Sigmoid colon (tissue), 4 donors: ENCODE data around the gene PLS3.

ENCODE experiments used
- EP300 ChIP-seq, 4 donors: sonication (generic); formaldehyde crosslinking; IDR thresholded peaks; one replicate each; pipeline ENCODE4 v1.6.1; 2017; ENCODE audit warnings: antibody characterized with exemption in 4 of 4
- POLR2A ChIP-seq, 2 donors: fragments of 450-650 bp; IDR thresholded peaks; one replicate each; pipeline ENCODE4 v1.6.1; 2016; ENCODE audit warnings: antibody characterized with exemption in 2 of 2, mild to moderate bottlenecking in 2 of 2, moderate library complexity in 2 of 2
- POLR2AphosphoS5 ChIP-seq, 4 donors: sonication (generic); formaldehyde crosslinking; IDR thresholded peaks; one replicate each; pipeline ENCODE4 v1.6.1; 2017; ENCODE audit warnings: antibody characterized with exemption in 4 of 4
- TF ChIP-seq, protein P1 (sequence below), 4 experiments: fragments of 450-650 bp in 3 of 4; fragments of 200-600 bp in 1 of 4; IDR thresholded peaks; one replicate each; pipeline ENCODE4 v1.5.1; 2016 to 2019; ENCODE audit warnings: antibody characterized with exemption in 4 of 4, mild to moderate bottlenecking in 3 of 4, moderate library complexity in 2 of 4

- no peak for TF ChIP-seq POLR2A (IDR thresholded peaks at IDR 0.05)
- TF ChIP-seq, protein P1, sequence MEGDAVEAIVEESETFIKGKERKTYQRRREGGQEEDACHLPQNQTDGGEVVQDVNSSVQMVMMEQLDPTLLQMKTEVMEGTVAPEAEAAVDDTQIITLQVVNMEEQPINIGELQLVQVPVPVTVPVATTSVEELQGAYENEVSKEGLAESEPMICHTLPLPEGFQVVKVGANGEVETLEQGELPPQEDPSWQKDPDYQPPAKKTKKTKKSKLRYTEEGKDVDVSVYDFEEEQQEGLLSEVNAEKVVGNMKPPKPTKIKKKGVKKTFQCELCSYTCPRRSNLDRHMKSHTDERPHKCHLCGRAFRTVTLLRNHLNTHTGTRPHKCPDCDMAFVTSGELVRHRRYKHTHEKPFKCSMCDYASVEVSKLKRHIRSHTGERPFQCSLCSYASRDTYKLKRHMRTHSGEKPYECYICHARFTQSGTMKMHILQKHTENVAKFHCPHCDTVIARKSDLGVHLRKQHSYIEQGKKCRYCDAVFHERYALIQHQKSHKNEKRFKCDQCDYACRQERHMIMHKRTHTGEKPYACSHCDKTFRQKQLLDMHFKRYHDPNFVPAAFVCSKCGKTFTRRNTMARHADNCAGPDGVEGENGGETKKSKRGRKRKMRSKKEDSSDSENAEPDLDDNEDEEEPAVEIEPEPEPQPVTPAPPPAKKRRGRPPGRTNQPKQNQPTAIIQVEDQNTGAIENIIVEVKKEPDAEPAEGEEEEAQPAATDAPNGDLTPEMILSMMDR (IDR thresholded peaks at IDR 0.05), result no peak
- no peak for TF ChIP-seq POLR2AphosphoS5 (IDR thresholded peaks at IDR 0.05)
- no peak for TF ChIP-seq EP300 (IDR thresholded peaks at IDR 0.05)
Measured at GRCh38 chrX:115616943-115617563, 56.1 kb downstream of the PLS3 start.
